GM10847 (cell line): ENCODE data around the gene IRF2BP2.

Experiments
- POLR2A ChIP-seq: IDR thresholded peaks from 2 replicates; pipeline ENCODE4 v1.6.1; 2011; ENCODE audit not compliant: insufficient read length; ENCODE audit errors: extremely low read depth

The IRF2BP2 gene

GRCh38 chr1:234586304-234586703 is 23.7 kb downstream of the IRF2BP2 start:
- TF ChIP-seq POLR2A: no peak

DNA sequence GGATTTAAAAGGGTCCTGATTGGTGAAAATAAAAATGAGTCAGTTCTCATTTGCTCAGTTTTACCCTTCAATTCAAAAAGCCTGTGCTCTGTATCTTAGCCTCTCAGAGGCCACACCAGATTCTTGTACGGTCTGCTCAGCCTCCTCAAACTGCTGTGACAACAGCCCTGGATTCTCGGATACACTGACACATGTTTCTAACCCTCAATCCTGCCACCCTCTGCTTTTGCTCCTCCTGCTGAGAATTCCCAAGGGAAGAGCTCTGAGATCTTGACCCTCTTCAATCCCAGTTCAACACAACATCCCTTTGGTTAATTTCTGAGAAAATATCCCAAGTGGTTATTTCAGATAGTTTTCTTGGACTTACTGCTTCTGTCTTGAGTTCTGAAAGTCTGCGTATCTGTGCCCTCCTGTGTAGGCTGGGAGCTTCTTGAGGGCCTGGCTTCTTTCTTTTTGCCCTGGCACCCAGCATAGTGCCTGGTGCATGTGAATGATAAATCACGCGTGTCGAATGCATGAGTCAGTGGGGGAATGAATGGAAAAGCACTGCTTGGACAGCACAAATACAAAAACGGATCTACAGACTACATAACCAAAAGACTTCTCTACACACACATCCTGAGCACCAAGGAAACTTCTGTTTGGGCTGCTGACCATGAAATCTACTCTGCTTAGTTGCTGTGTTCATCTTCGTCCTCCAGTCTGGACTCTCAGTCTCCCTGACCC is 24.5 kb downstream of the IRF2BP2 start:
- TF ChIP-seq POLR2A: no peak

DNA sequence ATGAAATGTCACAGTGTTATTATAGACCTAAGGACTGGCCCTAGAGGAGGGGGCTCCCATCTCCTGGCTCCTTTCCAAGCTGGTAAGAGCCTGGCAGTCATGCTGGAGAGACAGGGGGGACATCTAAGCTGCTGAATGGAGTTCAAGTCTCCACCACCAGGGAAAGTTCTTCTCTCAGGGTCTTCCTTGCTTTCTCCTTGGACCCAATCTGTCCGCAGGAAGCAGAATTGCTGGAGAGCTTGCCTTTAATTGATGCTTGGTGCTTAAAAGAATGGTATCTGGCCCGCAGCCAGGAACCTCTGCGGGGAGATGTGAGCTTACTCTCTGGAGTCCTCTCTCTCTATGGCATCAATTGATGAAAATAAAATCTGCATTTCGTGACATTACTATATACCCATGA is 25.1 kb downstream of the IRF2BP2 start:
- TF ChIP-seq POLR2A: no peak

DNA sequence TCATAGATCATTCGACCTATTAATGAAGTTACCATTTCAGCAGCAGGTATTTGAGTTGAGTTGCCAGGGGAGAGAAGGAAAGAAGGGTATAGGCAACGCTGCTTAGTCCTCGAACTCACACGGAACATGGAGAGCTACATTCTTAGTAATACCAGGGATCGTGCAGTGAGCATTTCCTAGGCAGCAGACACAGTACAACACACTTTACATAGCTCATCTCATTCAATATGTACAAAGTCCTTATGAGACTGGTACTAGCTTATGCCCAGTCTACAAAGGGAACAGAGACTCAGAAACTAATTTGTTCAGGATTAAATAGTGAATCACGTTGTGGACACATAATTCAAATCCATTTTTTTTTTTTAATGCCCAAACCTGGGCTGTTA is 25.6 kb downstream of the IRF2BP2 start:
- no peak for TF ChIP-seq POLR2A

DNA sequence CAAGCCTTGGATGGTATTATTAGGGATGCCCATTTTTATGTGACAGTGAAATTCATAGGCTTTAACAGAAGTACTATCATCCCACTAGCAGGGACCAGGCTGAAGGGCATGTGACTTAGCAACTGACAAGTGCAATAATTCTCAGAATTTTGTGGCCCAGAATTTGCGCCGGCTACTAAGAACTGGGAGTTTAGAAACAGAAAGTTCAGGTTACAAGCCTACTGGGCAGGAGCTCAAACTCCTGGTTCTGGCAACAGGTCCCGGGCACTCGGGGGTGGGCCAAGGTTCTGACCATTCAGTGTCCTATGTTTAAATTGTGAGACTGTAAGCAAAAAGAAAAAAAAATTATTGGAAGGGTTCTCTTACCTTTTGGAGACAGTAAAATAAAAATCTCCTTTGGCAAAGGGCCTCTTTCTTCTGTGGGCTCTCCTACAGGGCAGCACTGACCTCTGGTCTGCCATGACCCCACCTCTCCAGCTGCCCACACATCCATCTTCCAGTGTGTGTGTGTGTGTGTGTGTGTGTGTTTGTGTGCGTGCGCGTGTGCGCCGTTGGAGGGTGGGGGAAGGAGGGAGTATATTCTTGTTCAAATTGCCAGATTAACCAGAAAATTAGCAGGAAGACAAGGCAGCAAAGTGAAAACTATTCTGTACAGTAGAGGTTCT is 26.1 kb downstream of the IRF2BP2 start:
- no peak for TF ChIP-seq POLR2A

DNA sequence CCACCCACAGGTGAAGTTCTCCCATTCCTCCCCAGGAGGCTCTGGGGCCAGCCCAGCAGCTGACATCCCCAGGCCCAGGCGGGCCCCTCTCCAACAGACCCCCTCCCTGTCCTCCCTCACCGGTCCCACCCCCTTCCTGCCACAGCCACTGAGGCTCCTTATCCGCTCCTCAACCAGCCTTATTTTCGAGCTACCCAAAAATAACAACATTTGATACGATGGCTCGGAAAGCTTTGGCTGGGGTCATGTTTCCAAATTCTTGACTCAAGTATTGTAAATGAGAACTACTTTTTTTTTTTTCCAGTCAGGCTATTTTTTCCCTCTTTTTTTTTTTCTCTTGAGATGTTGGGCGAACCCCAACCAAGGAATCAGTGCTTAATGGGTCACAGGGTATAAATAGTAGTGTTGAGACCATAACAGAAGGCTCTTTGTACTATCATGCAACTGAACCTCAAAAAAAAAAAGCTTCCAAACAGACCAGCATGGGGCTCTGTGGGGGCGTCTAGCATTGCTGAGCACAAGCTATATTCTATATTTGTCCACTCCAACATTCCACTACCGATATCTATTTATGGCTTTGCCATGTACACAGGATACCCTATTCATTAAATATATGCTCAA is 27.2 kb downstream of the IRF2BP2 start:
- TF ChIP-seq POLR2A: no peak

GRCh38 chr1:234582186-234582585 is 27.8 kb downstream of the IRF2BP2 start:
- TF ChIP-seq POLR2A: no peak

DNA sequence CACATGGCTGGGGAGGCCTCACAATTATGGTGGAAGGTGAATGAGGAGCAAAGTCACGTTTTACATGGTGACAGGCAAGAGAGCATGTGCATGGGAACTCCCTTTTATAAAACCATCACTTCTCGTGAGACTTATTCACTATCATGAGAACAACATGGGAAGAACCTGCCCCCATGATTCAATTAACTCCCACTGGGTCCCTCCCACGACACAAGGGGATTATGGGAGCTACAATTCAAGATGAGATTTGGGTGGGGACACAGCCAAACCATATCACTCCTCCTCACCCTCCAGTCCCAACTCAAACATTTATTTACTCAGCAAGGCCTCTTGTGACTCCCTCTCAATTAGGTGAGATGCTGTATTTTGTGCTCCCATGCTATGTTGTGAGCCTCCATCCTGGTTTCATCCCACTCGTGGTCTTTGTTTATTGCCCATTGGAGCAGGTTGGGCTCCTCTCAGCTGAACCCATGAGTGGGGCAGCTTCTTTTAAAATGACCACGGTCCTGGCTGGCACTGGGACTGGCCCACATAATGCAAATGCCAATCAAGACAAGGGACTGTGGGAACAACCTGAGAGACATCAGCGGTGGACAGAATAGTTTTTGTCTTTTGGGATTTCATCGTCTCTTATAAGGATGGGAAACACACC is 28.8 kb downstream of the IRF2BP2 start:
- TF ChIP-seq POLR2A: no peak

GRCh38 chr1:234579967-234580366 is 30.0 kb downstream of the IRF2BP2 start:
- TF ChIP-seq POLR2A: no peak

- TF ChIP-seq POLR2A: no peak
Measured at GRCh38 chr1:234578735-234579134, 31.2 kb downstream of the IRF2BP2 start.

DNA sequence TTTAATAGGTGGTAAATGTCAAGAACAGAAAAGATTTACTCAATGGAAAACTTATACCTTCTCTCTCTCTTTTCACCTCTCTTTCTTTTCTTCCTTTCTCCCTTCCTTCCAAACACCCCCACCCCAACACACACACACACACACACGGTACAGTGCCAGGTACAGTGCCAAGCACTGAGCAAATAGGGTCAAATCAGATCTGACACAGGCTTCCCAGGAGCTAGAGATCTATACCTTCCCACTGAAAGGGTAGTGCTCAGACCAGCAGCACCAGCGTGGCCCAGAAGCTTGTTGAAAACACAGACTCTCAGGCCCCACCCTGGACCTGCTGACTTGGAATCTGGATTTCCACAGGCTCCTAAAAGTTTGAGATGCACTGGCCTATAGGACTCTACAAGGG is 31.9 kb downstream of the IRF2BP2 start:
- TF ChIP-seq POLR2A: no peak

- no peak for TF ChIP-seq POLR2A
Measured at GRCh38 chr1:234573711-234574299, 36.2 kb downstream of the IRF2BP2 start.

DNA sequence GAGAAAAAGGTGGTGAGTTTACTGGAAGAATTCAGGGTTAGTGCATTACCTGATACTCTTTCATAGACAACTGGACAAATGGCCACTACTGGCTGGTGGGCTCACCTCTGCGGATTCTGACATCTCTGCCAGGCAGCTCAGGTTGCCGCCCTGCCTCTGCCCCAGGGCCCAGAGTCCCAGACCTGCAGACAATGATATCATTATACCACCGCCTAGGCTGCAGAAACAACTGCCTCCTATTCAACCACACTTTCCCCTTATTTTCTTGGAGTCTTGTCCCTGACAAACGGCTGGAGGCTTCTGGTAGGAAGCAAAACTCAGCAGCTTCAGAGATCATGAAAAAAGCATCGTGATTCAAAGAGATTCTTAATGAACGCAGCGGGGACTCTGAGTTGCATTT is 37.0 kb downstream of the IRF2BP2 start:
- TF ChIP-seq POLR2A: no peak

DNA sequence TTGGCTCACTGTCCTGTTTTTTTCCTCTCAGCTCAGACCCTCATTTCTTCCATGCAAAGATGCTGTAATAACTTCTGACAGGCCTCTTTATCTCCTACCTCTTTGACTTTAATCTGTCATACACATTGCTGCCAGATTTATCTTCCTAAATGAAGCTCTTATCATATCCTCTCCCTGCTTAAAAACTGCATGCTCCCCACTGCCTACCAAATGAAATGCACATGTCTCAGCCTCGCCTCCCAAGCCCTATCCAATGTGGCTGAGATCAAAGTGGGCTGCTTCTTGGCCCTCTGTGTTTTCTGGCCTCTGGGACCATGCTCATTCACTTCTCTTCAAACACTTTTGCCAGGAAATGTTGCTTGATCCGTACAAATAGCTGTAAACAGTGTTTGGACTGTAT is 38.3 kb downstream of the IRF2BP2 start:
- no peak for TF ChIP-seq POLR2A

GRCh38 chr1:234570329-234571120 is 39.5 kb downstream of the IRF2BP2 start:
- no peak for TF ChIP-seq POLR2A
